NCI-H128 (cell line): ENCODE results near the gene ARHGEF38.
"Not testable (repeated sequence)": the region's sequence is repeated elsewhere in the genome, so short reads cannot be mapped to it uniquely, and the experiment has no call there.

Experiments used
- DNase-seq: peaks from one replicate; lab custom pipeline; 2025; ENCODE audit not compliant: unreplicated experiment; lab: John Stamatoyannopoulos, UW

ARHGEF38 gene

GRCh38 chr4:105607876-105608275 is 55.5 kb downstream of the ARHGEF38 start:
- DNase-seq, result no peak

- not testable (repeated sequence) for DNase-seq
Observed at GRCh38 chr4:105609819-105610218, 57.4 kb downstream of the ARHGEF38 start.

- no peak for DNase-seq
Observed at GRCh38 chr4:105613306-105613705, 60.9 kb downstream of the ARHGEF38 start.

GRCh38 chr4:105619188-105619931 is 66.9 kb downstream of the ARHGEF38 start:
- DNase-seq, result no peak

GRCh38 chr4:105620640-105621323 is 68.4 kb downstream of the ARHGEF38 start:
- DNase-seq, result no peak

- no peak for DNase-seq
Observed at GRCh38 chr4:105622269-105622668, 69.8 kb downstream of the ARHGEF38 start.

- DNase-seq, result no peak
Observed at GRCh38 chr4:105623099-105623498, 70.7 kb downstream of the ARHGEF38 start.

- DNase-seq, result no peak
Observed at GRCh38 chr4:105624530-105624929, 72.1 kb downstream of the ARHGEF38 start.

- DNase-seq, result no peak
Observed at GRCh38 chr4:105625214-105625613, 72.8 kb downstream of the ARHGEF38 start.

GRCh38 chr4:105626846-105627245 is 74.4 kb downstream of the ARHGEF38 start:
- no peak for DNase-seq

- DNase-seq, result no peak
Observed at GRCh38 chr4:105627620-105628019, 75.2 kb downstream of the ARHGEF38 start.

GRCh38 chr4:105630670-105631655 is 78.5 kb downstream of the ARHGEF38 start:
- no peak for DNase-seq

- no peak for DNase-seq
Observed at GRCh38 chr4:105631818-105632400, 79.5 kb downstream of the ARHGEF38 start.

GRCh38 chr4:105632599-105632998 is 80.2 kb downstream of the ARHGEF38 start:
- DNase-seq, result no peak

GRCh38 chr4:105633241-105633640 is 80.8 kb downstream of the ARHGEF38 start:
- no peak for DNase-seq

- DNase-seq, result no peak
Observed at GRCh38 chr4:105634402-105635080, 82.1 kb downstream of the ARHGEF38 start.

GRCh38 chr4:105637408-105638176 is 85.2 kb downstream of the ARHGEF38 start:
- DNase-seq, result peak; percentile 5

GRCh38 chr4:105641845-105642244 is 89.4 kb downstream of the ARHGEF38 start:
- DNase-seq, result no peak

- no peak for DNase-seq
Observed at GRCh38 chr4:105644257-105644656, 91.8 kb downstream of the ARHGEF38 start.

GRCh38 chr4:105645440-105645839 is 93.0 kb downstream of the ARHGEF38 start:
- DNase-seq, result no peak
